Activated CD4-positive, alpha-beta memory T cell treated with anti-CD3 and anti-CD28 coated beads for 36 hours (primary cell): ENCODE measurements around the gene GALNT1. TPM values are rescaled to one million over a fixed set of nuclear protein-coding genes. Genes with fewer than 3 reads are reported as not detected.

Source experiments
- CTCF ChIA-PET: fragments of 350-600 bp; sonication (Branson Sonifier 250); formaldehyde crosslinking; loops from one replicate; lab custom pipeline; 2021; ENCODE audit warnings: antibody characterized with exemption, inconsistent platforms; lab: Charles Lee
- POLR2A ChIA-PET: fragments of 350-600 bp; sonication (Branson Sonifier 250); formaldehyde crosslinking; loops from one replicate; lab custom pipeline; 2021; ENCODE audit warnings: antibody characterized with exemption; lab: Charles Lee
- DNase-seq: peaks from one replicate; pipeline ENCODE4 v3.0.0-alpha.2; 2020
- H3K27ac Mint-ChIP-seq: one replicate; pipeline ENCODE4 v1.8.0; 2021; ENCODE audit warnings: mixed read lengths
- H3K27me3 Mint-ChIP-seq: one replicate; pipeline ENCODE4 v1.8.0; 2021; ENCODE audit warnings: mixed read lengths
- H3K36me3 Mint-ChIP-seq: one replicate; pipeline ENCODE4 v1.8.0; 2021; ENCODE audit warnings: mixed read lengths
- H3K4me1 Mint-ChIP-seq: one replicate; pipeline ENCODE4 v1.8.0; 2021; ENCODE audit warnings: low read depth, mixed read lengths
- H3K4me3 Mint-ChIP-seq: one replicate; pipeline ENCODE4 v1.8.0; 2021; ENCODE audit warnings: mild to moderate bottlenecking, mixed read lengths
- H3K9me3 Mint-ChIP-seq: one replicate; pipeline ENCODE4 v1.8.0; 2021; ENCODE audit warnings: mixed read lengths
- intact Hi-C: fragments of 100-400 bp; cut with micrococcal nuclease; formaldehyde crosslinking; loops from one replicate; pipeline ENCODE4 v1.15.1; 2023
- total RNA-seq, 2 experiments: library from RNA; stranded (reverse); gene quantifications; one replicate each; pipeline ENCODE4 v1.2.3, GENCODE V29; 2021

The GALNT1 gene
- total RNA-seq, 2 experiments from 2014 or later, result 37.2 to 38.2 TPM

DNA sequence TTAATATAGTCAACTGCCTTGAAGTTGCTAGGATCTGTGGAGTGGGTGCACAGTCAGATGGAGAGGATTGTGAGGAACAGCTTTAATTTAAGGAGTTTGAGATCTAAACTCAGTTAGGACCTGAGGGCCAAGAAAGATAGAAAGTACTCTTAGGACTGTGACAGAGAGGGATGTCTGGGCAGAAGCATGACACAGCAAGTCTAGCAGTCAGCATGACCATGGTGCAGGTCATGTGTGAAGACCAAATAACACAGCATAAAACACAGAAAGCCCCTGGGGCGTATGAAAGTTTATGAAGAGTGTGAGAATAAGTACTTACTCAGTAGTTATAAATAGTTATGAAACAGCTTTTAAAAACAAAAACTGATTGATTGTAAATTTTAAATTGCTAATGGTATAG, 107.2 kb downstream of the GALNT1 start:
- intact Hi-C loops, result no loop called here
- no peak overlapping the region for H3K27ac Mint-ChIP-seq

GRCh38 chr18:35689728-35690127, 108.2 kb downstream of the GALNT1 start:
- H3K4me1 Mint-ChIP-seq, result no peaks in the 10 kb centered on the region
- H3K27ac Mint-ChIP-seq, result no peak overlapping the region
- CTCF ChIA-PET, result no interaction called here
- DNase-seq, result no peak
- H3K9me3 Mint-ChIP-seq, result no peaks in the 10 kb centered on the region
- no peak overlapping the region for H3K4me3 Mint-ChIP-seq
- H3K36me3 Mint-ChIP-seq, result peaks cover 8% of the 10 kb centered on the region
- intact Hi-C loops, result no loop called here
- POLR2A ChIA-PET, result no interaction called here
- H3K27me3 Mint-ChIP-seq, result no peaks in the 10 kb centered on the region

More for the DNA sequence above, 107.2 kb downstream of the GALNT1 start:
- ChIA-PET POLR2A (no interaction called here), CTCF (no interaction called here)
- no peaks in the 10 kb centered on the region for H3K9me3 Mint-ChIP-seq
- peaks cover 10% of the 10 kb centered on the region for H3K36me3 Mint-ChIP-seq
- no peaks in the 10 kb centered on the region for H3K4me1 Mint-ChIP-seq
- no peak for DNase-seq
- no peak overlapping the region for H3K4me3 Mint-ChIP-seq
- H3K27me3 Mint-ChIP-seq, result no peaks in the 10 kb centered on the region

- intact Hi-C loops, result no loop called here
- Mint-ChIP-seq H3K36me3 (peaks cover 6% of the 10 kb centered on the region), H3K4me3 (no peak overlapping the region), H3K27ac (no peak overlapping the region), H3K4me1 (no peaks in the 10 kb centered on the region), H3K9me3 (no peaks in the 10 kb centered on the region), H3K27me3 (no peaks in the 10 kb centered on the region)
- no peak for DNase-seq
- CTCF ChIA-PET, result no interaction called here
- POLR2A ChIA-PET, result no interaction called here
These were observed 110.1 kb downstream of the GALNT1 start for GRCh38 chr18:35691625-35692024.

GRCh38 chr18:35692866-35693265, 111.3 kb downstream of the GALNT1 start:
- ChIA-PET CTCF (no interaction called here), POLR2A (no interaction called here)
- H3K27me3 Mint-ChIP-seq, result no peaks in the 10 kb centered on the region
- no peak for DNase-seq
- H3K36me3 Mint-ChIP-seq, result peaks cover 6% of the 10 kb centered on the region
- no peak overlapping the region for H3K27ac Mint-ChIP-seq
- intact Hi-C loops, result no loop called here
- H3K9me3 Mint-ChIP-seq, result no peaks in the 10 kb centered on the region
- H3K4me3 Mint-ChIP-seq, result no peak overlapping the region
- no peaks in the 10 kb centered on the region for H3K4me1 Mint-ChIP-seq

GRCh38 chr18:35693829-35694228, 112.3 kb downstream of the GALNT1 start:
- H3K36me3 Mint-ChIP-seq, result peaks cover 6% of the 10 kb centered on the region
- intact Hi-C loops, result no loop called here
- DNase-seq, result no peak
- no peaks in the 10 kb centered on the region for H3K9me3 Mint-ChIP-seq
- H3K27me3 Mint-ChIP-seq, result no peaks in the 10 kb centered on the region
- no peak overlapping the region for H3K4me3 Mint-ChIP-seq
- no peak overlapping the region for H3K27ac Mint-ChIP-seq
- ChIA-PET POLR2A (no interaction called here), CTCF (no interaction called here)
- H3K4me1 Mint-ChIP-seq, result no peaks in the 10 kb centered on the region

DNA sequence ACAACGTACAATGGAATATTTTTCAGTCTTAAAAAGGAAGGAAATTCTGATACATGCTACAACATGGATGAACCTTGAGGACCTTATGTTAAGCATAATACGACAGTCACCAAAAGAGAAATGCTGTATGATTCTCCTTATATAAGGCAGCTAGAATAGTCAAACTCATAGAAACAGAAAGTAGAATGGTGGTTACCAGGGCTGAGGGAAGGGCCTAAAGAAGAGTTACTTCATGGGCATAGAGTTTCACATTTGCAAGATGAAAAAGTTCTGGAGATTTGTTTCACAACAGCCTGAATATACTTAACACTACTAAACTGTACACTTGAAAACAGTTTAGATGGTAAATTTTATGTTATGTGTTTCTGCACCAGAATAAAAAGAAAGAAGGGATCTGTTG, 113.3 kb downstream of the GALNT1 start:
- Mint-ChIP-seq H3K4me1 (no peaks in the 10 kb centered on the region), H3K4me3 (no peak overlapping the region), H3K27me3 (no peaks in the 10 kb centered on the region), H3K36me3 (peaks cover 7% of the 10 kb centered on the region), H3K27ac (no peak overlapping the region), H3K9me3 (no peaks in the 10 kb centered on the region)
- CTCF ChIA-PET, result no interaction called here
- DNase-seq, result no peak
- intact Hi-C loops, result no loop called here
- POLR2A ChIA-PET, result no interaction called here

DNA sequence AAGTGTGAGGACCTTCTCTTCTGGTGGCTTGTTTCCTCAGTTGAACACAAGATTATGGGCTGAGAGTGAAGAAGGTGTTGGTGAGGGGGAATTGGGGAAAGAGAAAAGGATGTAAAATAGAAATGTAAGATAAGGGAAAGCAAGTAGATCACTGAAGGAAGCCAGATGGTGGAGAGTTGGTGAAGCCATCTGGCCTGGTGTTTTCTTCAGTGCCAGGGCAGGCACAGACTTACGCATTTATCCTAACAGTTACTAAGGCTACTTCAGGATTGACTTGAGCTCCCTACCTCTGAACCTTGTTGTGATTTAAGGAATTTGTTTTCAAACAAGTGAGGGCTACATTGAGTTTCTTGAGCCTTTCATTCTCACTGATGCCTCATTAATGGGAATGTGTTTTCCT, 113.8 kb downstream of the GALNT1 start:
- no peak for DNase-seq
- intact Hi-C loops, result no loop called here
- H3K27ac Mint-ChIP-seq, result no peak overlapping the region
- peaks cover 7% of the 10 kb centered on the region for H3K36me3 Mint-ChIP-seq
- no peaks in the 10 kb centered on the region for H3K27me3 Mint-ChIP-seq
- no peak overlapping the region for H3K4me3 Mint-ChIP-seq
- ChIA-PET POLR2A (no interaction called here), CTCF (no interaction called here)
- H3K4me1 Mint-ChIP-seq, result no peaks in the 10 kb centered on the region
- H3K9me3 Mint-ChIP-seq, result no peaks in the 10 kb centered on the region

DNA sequence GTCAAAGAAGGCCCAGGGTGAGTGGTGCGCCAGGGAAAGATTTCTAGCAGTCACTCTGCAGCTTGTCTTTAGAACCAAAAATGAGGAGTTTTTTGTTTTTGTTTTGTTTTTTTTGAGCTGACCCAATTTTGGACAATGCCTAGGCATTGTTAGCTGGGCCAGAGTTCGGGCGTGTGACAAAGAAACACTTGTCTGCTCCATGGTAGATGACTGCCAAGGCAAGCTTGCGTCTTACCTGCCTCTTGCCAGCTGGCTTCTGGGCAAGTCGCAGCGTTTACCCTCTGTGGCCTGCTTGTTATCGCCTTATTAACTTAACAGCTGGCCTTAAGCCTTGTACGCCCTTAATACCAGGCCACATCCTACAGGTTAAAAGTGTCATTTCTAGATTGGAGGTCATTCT, 114.3 kb downstream of the GALNT1 start:
- no peak overlapping the region for H3K27ac Mint-ChIP-seq
- POLR2A ChIA-PET, result no interaction called here
- CTCF ChIA-PET, result no interaction called here
- H3K27me3 Mint-ChIP-seq, result no peaks in the 10 kb centered on the region
- intact Hi-C loops, result no loop called here
- H3K9me3 Mint-ChIP-seq, result no peaks in the 10 kb centered on the region
- no peak overlapping the region for H3K4me3 Mint-ChIP-seq
- peaks cover 7% of the 10 kb centered on the region for H3K36me3 Mint-ChIP-seq
- DNase-seq, result no peak
- H3K4me1 Mint-ChIP-seq, result no peaks in the 10 kb centered on the region

- Mint-ChIP-seq H3K9me3 (no peaks in the 10 kb centered on the region), H3K4me3 (no peak overlapping the region), H3K4me1 (no peaks in the 10 kb centered on the region), H3K36me3 (peaks cover 6% of the 10 kb centered on the region), H3K27me3 (no peaks in the 10 kb centered on the region), H3K27ac (no peak overlapping the region)
- intact Hi-C loops, result no loop called here
- DNase-seq, result no peak
- ChIA-PET POLR2A (no interaction called here), CTCF (no interaction called here)
These were observed 114.8 kb downstream of the GALNT1 start for GRCh38 chr18:35696307-35696706.

GRCh38 chr18:35697869-35698268, 116.3 kb downstream of the GALNT1 start:
- no peak overlapping the region for H3K4me3 Mint-ChIP-seq
- peaks cover 9% of the 10 kb centered on the region for H3K36me3 Mint-ChIP-seq

DNA sequence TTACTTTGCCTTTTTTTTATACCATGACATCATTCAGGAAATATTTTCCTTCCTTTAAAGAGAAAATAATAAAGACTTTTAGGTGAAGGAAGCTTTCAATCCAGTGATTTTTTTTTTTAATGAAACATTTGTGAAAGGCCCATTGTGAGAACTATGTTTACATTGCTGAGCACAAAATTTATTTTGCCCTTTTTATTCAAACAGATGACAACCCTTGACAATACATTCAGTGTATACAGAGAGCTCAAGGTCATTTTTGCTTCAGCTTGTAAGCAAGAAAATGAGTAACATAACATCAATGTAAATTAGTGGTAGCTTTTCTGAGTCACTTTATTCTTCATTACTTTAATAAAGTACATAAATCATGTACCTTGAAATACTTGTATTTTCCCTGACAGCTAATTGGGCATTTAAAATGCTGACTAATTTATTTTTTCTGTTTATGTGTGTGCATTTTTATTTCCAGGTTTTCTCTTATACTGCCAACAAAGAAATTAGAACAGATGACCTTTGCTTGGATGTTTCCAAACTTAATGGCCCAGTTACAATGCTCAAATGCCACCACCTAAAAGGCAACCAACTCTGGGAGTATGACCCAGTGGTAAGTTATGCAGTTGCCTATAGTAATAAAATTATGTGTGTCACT, 121.6 kb downstream of the GALNT1 start:
- Mint-ChIP-seq H3K27me3 (no peaks in the 10 kb centered on the region), H3K36me3 (peaks cover 14% of the 10 kb centered on the region), H3K4me1 (no peaks in the 10 kb centered on the region), H3K9me3 (no peaks in the 10 kb centered on the region), H3K27ac (no peak overlapping the region), H3K4me3 (no peak overlapping the region)
- intact Hi-C loops, result no loop called here
- POLR2A ChIA-PET, result no interaction called here
- CTCF ChIA-PET, result no interaction called here
- no peak for DNase-seq

More at GRCh38 chr18:35697869-35698268, 116.3 kb downstream of the GALNT1 start:
- DNase-seq, result no peak
- H3K27ac Mint-ChIP-seq, result no peak overlapping the region
- H3K4me1 Mint-ChIP-seq, result no peaks in the 10 kb centered on the region
- CTCF ChIA-PET, result no interaction called here
- POLR2A ChIA-PET, result no interaction called here
- H3K9me3 Mint-ChIP-seq, result no peaks in the 10 kb centered on the region
- no peaks in the 10 kb centered on the region for H3K27me3 Mint-ChIP-seq
- intact Hi-C loops, result no loop called here

DNA sequence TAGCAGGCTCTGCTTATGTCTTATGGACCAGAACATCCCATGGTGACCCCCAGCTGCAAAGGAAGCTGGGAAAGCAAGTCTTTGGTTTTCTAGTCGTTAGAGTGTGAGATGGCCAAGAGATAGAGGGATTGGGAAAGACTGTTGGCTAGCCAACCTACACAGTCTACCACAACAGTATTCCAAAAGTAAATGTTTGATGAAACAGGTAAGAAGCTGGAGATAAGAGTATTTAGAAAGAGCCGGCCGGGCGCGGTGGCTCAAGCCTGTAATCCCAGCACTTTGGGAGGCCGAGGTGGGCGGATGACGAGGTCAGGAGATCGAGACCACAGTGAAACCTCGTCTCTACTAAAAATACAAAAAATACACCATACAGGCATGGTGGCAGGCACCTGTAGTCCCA, 124.4 kb downstream of the GALNT1 start:
- H3K4me1 Mint-ChIP-seq, result no peaks in the 10 kb centered on the region
- no peaks in the 10 kb centered on the region for H3K9me3 Mint-ChIP-seq
- DNase-seq, result no peak
- H3K27me3 Mint-ChIP-seq, result no peaks in the 10 kb centered on the region
- CTCF ChIA-PET, result interaction anchor here (1.2 kb wide), 1 partner anchor 320 kb away, joined by 3 read pairs; no protein-coding TSS in a partner anchor
- H3K27ac Mint-ChIP-seq, result no peak overlapping the region
- no peak overlapping the region for H3K4me3 Mint-ChIP-seq
- H3K36me3 Mint-ChIP-seq, result peaks cover 30% of the 10 kb centered on the region
- POLR2A ChIA-PET, result no interaction called here
- intact Hi-C loops, result no loop called here

GRCh38 chr18:35707247-35707646, 125.7 kb downstream of the GALNT1 start:
- CTCF ChIA-PET, result no interaction called here
- no peak overlapping the region for H3K27ac Mint-ChIP-seq
- H3K27me3 Mint-ChIP-seq, result no peaks in the 10 kb centered on the region
- H3K9me3 Mint-ChIP-seq, result no peaks in the 10 kb centered on the region
- H3K36me3 Mint-ChIP-seq, result peaks cover 39% of the 10 kb centered on the region
- no peak overlapping the region for H3K4me3 Mint-ChIP-seq
- intact Hi-C loops, result no loop called here
- H3K4me1 Mint-ChIP-seq, result no peaks in the 10 kb centered on the region
- POLR2A ChIA-PET, result no interaction called here
- no peak for DNase-seq
